Stimulated activated CD8-positive, alpha-beta memory T cell treated with anti-CD3 and anti-CD28 coated beads, Interleukin-12 subunit alpha, Interleukin-12 subunit beta, amount 100 ng/mL, for 24 hours (primary cell): Measurements from ENCODE around the gene MDFI.

ENCODE experiments used
- DNase-seq: peaks from one replicate; pipeline ENCODE4 v3.0.0-alpha.2; 2020; ENCODE audit errors: extremely low read depth

Gene MDFI

GRCh38 chr6:41651246-41651961 lies 13.1 kb downstream of the MDFI start:
- DNase-seq: no peak

GRCh38 chr6:41651962-41652657 lies 13.8 kb downstream of the MDFI start:
- DNase-seq: no peak

- no peak for DNase-seq
Measured at GRCh38 chr6:41652866-41653652, 14.8 kb downstream of the MDFI start.

GRCh38 chr6:41653691-41654090 lies 15.4 kb downstream of the MDFI start:
- no peak for DNase-seq

GRCh38 chr6:41654151-41654697 lies 16.0 kb downstream of the MDFI start:
- no peak for DNase-seq

- no peak for DNase-seq
Measured at GRCh38 chr6:41654698-41655151, 16.5 kb downstream of the MDFI start.

GRCh38 chr6:41655176-41655575 lies 16.9 kb downstream of the MDFI start:
- no peak for DNase-seq

- no peak for DNase-seq
Measured at GRCh38 chr6:41655646-41656001, 17.4 kb downstream of the MDFI start.

- DNase-seq: no peak
Measured at GRCh38 chr6:41656002-41656691, 17.9 kb downstream of the MDFI start.

GRCh38 chr6:41657131-41658094 lies 19.1 kb downstream of the MDFI start:
- DNase-seq: no peak

- no peak for DNase-seq
Measured at GRCh38 chr6:41658636-41659035, 20.4 kb downstream of the MDFI start.

- no peak for DNase-seq
Measured at GRCh38 chr6:41659935-41660334, 21.7 kb downstream of the MDFI start.

GRCh38 chr6:41663568-41663967 lies 25.3 kb downstream of the MDFI start:
- DNase-seq: no peak

GRCh38 chr6:41664271-41664670 lies 26.0 kb downstream of the MDFI start:
- no peak for DNase-seq

- DNase-seq: no peak
Measured at GRCh38 chr6:41667195-41667594, 28.9 kb downstream of the MDFI start.

GRCh38 chr6:41668968-41669367 lies 30.7 kb downstream of the MDFI start:
- DNase-seq: no peak

- no peak for DNase-seq
Measured at GRCh38 chr6:41670703-41671360, 32.6 kb downstream of the MDFI start.

GRCh38 chr6:41671376-41671775 lies 33.1 kb downstream of the MDFI start:
- DNase-seq: no peak

- no peak for DNase-seq
Measured at GRCh38 chr6:41672016-41672415, 33.7 kb downstream of the MDFI start.
